SK-N-SH treated with all-trans-retinoic acid at 6 μM for 48 hours (cell line): ENCODE data around the gene BCO2.

Experiments used
- ARNTL ChIP-seq: fragments of 450-650 bp; formaldehyde crosslinking; IDR thresholded peaks from 2 replicates; pipeline ENCODE4 v1.5.0; 2020; ENCODE audit warnings: low read depth, mild to moderate bottlenecking, moderate library complexity, borderline replicate concordance
- CREB5 ChIP-seq: fragments of 250-450 bp; sonication (Bioruptor Pico); IDR thresholded peaks from 2 replicates; pipeline ENCODE4 v1.5.1; 2020; ENCODE audit warnings: low read depth, mild to moderate bottlenecking, moderate library complexity
- GLIS3 ChIP-seq: fragments of 250-450 bp; sonication (Bioruptor Pico); IDR thresholded peaks from 2 replicates; pipeline ENCODE4 v1.5.0; 2020; ENCODE audit warnings: mild to moderate bottlenecking, moderate library complexity
- PATZ1 ChIP-seq: fragments of 250-450 bp; sonication (Bioruptor Pico); IDR thresholded peaks from 2 replicates; pipeline ENCODE4 v1.8.0; 2020; ENCODE audit warnings: mild to moderate bottlenecking, moderate library complexity, borderline replicate concordance
- RARB ChIP-seq: fragments of 250-450 bp; sonication (Bioruptor Pico); IDR thresholded peaks from 2 replicates; pipeline ENCODE4 v1.8.0; 2021; ENCODE audit warnings: mild to moderate bottlenecking, moderate library complexity
- SNAI2 ChIP-seq: fragments of 250-450 bp; sonication (Bioruptor Pico); IDR thresholded peaks from 2 replicates; pipeline ENCODE4 v1.5.0; 2020; ENCODE audit warnings: mild to moderate bottlenecking, moderate library complexity
- ZC3H10 ChIP-seq: fragments of 250-450 bp; sonication (Bioruptor Pico); IDR thresholded peaks from 2 replicates; pipeline ENCODE4 v1.5.1; 2021; ENCODE audit warnings: mild to moderate bottlenecking, moderate library complexity
- ZFP30 ChIP-seq: fragments of 450-650 bp; formaldehyde crosslinking; IDR thresholded peaks from 2 replicates; pipeline ENCODE4 v1.5.0; 2022; ENCODE audit warnings: mild to moderate bottlenecking, moderate library complexity

- TF ChIP-seq RARB = no peak
- no peak for TF ChIP-seq PATZ1 (CRISPR knock-in tag)
- TF ChIP-seq ARNTL (CRISPR knock-in tag) = no peak
- no peak for TF ChIP-seq ZC3H10
- TF ChIP-seq CREB5 (CRISPR knock-in tag) = no peak
- TF ChIP-seq ZFP30 = no peak
- no peak for TF ChIP-seq SNAI2 (CRISPR knock-in tag)
- no peak for TF ChIP-seq GLIS3 (CRISPR knock-in tag)
Observed at GRCh38 chr11:112260490-112260889, 85.2 kb downstream of the BCO2 start, which contains the start of gene PLET1.
